Activated naive CD8-positive, alpha-beta T cell treated with anti-CD3 and anti-CD28 coated beads, Interleukin-2, amount 10 ng/mL, durations not matched to agents 7 days and 5 days (primary cell): ENCODE data around the gene LAD1. TPM values are rescaled to one million over a fixed set of nuclear protein-coding genes. Genes with fewer than 3 reads are reported as not detected.

Experiments used
- ATAC-seq: fragments of 150-1000 bp; cut with Tn5 transposase; one replicate; pipeline ENCODE4 v1.10.0; 2021; ENCODE audit warnings: low read depth, moderate library complexity
- POLR2A ChIA-PET: fragments of 350-600 bp; sonication (Branson Sonifier 250); formaldehyde crosslinking; loops from one replicate; lab custom pipeline; 2021; ENCODE audit warnings: antibody characterized with exemption; lab: Charles Lee
- DNase-seq: peaks from one replicate; pipeline ENCODE4 v3.0.0; 2021
- H3K27ac Mint-ChIP-seq: one replicate; pipeline ENCODE4 v1.8.0; 2022; ENCODE audit warnings: mild to moderate bottlenecking, mixed read lengths
- H3K27me3 Mint-ChIP-seq: one replicate; pipeline ENCODE4 v1.8.0; 2022; ENCODE audit warnings: mild to moderate bottlenecking, moderate library complexity, mixed read lengths
- H3K36me3 Mint-ChIP-seq: one replicate; pipeline ENCODE4 v1.8.0; 2021; ENCODE audit warnings: mild to moderate bottlenecking, mixed read lengths
- H3K4me1 Mint-ChIP-seq: one replicate; pipeline ENCODE4 v1.8.0; 2021; ENCODE audit warnings: mixed read lengths
- H3K4me3 Mint-ChIP-seq: one replicate; pipeline ENCODE4 v1.8.0; 2022; ENCODE audit warnings: mild to moderate bottlenecking, moderate library complexity, mixed read lengths
- H3K9me3 Mint-ChIP-seq: one replicate; pipeline ENCODE4 v1.8.0; 2021; ENCODE audit warnings: mixed read lengths
- total RNA-seq, 2 experiments: library from RNA; stranded (reverse); gene quantifications; one replicate each; pipeline ENCODE4 v1.2.3, GENCODE V29; 2021

The LAD1 gene
- total RNA-seq, 2 experiments from 2014 or later, result not detected

DNA sequence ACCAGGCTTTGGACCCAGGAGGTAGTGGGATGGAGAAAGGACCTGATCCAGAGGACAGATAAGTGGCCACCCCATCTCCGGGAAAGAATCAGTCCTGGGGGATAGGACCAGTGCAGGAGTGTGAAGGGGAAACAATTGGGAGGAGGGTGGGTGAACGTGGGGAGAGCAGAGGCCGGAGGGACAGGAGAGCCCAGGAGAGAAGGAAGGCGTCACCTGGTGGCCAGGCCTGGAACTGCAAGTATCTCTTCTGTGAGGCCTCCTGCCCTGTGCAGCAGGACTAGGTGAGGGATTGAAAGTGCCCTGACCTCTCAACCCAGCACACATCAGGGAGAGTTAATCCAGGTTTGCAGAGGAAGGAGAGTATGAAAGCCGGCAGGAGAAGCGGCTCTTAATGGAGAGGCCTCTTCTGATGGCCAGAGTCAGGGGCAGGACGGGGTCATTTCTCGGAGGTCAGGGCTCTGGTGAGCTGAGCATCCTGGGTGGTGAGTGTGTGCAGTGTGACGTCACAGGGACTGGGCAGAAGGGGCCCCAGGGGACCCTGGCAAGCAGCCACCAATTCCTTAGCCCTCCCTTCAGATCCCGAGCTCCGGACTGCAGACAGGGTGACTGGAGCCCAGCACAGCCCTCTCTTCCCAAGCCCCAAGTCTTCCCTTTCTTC lies 9.2 kb upstream of the LAD1 start:
- H3K4me3 Mint-ChIP-seq, result no peak overlapping the region
- H3K36me3 Mint-ChIP-seq, result no peaks in the 10 kb centered on the region
- POLR2A ChIA-PET, result no interaction called here
- ATAC-seq (peak; percentile 73), DNase-seq (peak; percentile 79)
- H3K27me3 Mint-ChIP-seq, result peaks cover 3% of the 10 kb centered on the region
- no peaks in the 10 kb centered on the region for H3K9me3 Mint-ChIP-seq
- no peaks in the 10 kb centered on the region for H3K4me1 Mint-ChIP-seq
- H3K27ac Mint-ChIP-seq, result no peak overlapping the region

DNA sequence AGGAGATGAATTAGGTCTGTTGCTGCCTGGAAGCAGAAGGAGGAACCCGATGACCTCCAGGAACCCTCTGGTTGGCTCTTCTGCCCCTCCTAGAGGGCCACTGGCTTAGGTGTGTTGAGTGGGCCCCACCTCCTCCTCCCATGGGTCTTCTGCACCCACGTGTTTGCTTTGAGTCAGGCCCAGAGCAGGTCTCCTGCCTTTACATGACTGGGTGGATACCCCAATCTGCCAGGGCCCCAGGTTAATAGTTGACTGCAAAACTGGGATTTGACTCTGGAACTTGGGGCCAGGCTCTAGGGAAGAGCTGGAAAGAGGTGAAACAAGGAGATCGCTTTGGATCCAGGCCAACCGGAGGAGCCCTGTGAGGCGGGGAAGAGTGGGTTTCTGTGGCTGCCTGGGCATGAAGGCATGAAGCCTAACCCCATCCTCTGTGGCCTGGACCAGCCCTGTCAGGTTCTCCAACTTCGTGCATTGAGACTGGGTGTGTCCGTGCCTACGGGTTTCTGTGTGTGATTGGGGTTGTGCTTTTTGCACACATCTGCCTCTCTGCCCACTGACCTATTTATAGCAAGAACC lies 7.8 kb upstream of the LAD1 start:
- no peaks in the 10 kb centered on the region for H3K36me3 Mint-ChIP-seq
- H3K27ac Mint-ChIP-seq, result no peak overlapping the region
- H3K4me1 Mint-ChIP-seq, result no peaks in the 10 kb centered on the region

DNA sequence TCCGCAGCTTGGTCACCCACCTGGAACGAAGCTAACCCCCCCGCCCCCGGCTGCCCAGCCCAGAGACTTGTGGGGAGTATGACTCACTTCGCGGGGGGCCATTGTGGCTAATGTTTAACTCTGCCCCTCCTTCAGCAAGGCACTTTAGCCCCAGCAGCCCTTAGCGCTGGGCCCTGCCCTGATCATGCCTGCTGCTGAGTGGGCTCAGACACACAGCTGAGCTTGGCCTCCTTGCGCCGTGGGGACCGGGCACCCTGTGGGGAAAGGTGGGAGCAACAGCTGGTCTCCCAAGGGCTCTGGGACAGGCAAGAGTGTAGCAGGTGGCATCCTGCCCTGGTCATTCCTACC lies 6.3 kb upstream of the LAD1 start:
- H3K4me3 Mint-ChIP-seq, result no peak overlapping the region
- H3K27ac Mint-ChIP-seq, result no peak overlapping the region
- no peak for DNase-seq
- H3K36me3 Mint-ChIP-seq, result no peaks in the 10 kb centered on the region
- POLR2A ChIA-PET, result interaction anchor here (0.6 kb wide), 1 partner anchor 205 kb away, joined by 3 read pairs; no protein-coding TSS in a partner anchor
- H3K4me1 Mint-ChIP-seq, result no peaks in the 10 kb centered on the region
- H3K27me3 Mint-ChIP-seq, result peaks cover 1% of the 10 kb centered on the region
- ATAC-seq, result no peak
- no peaks in the 10 kb centered on the region for H3K9me3 Mint-ChIP-seq

More for the DNA sequence above, 7.8 kb upstream of the LAD1 start:
- Mint-ChIP-seq H3K27me3 (peaks cover 3% of the 10 kb centered on the region), H3K4me3 (no peak overlapping the region), H3K9me3 (no peaks in the 10 kb centered on the region)
- ATAC-seq (no peak), DNase-seq (no peak)
- POLR2A ChIA-PET, result no interaction called here

DNA sequence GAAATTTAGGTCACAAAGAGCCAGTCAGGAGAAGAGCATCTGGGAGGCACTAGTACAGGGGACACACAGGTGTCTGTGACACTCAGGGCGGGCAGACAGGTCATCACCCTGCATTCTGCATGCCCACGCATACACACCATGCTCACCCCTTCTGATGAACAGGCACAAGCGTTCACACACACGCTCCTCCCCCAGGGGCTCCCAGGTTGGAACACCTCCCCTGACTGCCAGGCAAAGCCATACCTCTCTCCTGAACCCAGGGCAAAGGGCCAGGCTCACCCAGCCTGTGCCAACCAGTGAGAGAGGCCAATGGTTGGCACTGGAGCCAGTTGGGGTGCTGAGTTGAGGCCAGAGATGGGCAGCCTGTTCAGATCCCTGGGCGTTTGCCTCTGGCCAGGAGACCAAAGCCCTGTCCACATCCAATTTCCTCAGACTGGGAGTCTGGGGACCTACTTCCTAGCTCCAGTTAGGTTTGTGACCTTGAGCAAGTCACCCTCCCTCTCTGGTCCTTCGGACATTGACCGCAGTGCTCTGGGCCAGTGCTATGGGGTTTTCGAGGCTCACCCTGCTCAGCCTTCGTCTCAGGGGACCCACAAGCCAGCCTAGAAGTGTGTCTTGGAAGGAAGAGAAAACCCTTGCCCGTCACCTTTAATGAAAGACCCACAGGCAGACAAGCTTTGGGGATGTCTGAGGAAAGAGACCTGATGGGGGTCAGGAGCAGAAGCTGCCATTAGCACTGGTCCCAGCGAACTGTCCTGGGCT lies 5.8 kb upstream of the LAD1 start:
- no peaks in the 10 kb centered on the region for H3K4me1 Mint-ChIP-seq
- no peak overlapping the region for H3K4me3 Mint-ChIP-seq
- no peak overlapping the region for H3K27ac Mint-ChIP-seq

DNA sequence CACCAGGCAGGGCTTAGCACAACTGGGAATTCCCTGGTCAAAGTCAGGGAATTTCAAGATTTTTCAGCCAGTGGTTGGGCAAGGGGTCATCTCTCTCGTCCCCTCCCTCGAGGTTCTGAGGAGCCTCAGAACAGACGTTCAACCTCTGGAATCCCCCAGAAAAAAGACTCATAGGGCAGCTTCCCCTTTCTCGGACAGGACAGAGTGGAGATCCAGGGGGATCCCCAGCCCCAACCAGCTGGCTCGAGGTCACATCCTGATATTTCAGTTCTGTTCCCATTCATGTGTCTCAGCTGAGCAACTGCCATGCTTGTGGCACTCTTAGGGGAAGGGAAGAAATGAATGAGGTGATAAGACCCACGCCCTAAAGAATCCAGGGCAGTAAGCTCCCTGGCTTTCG lies 4.9 kb upstream of the LAD1 start:
- H3K9me3 Mint-ChIP-seq, result no peaks in the 10 kb centered on the region
- H3K4me3 Mint-ChIP-seq, result no peak overlapping the region
- no peak for ATAC-seq
- POLR2A ChIA-PET, result no interaction called here
- H3K36me3 Mint-ChIP-seq, result no peaks in the 10 kb centered on the region
- DNase-seq, result no peak
- no peak overlapping the region for H3K27ac Mint-ChIP-seq
- peaks cover 1% of the 10 kb centered on the region for H3K27me3 Mint-ChIP-seq
- no peaks in the 10 kb centered on the region for H3K4me1 Mint-ChIP-seq

More for the DNA sequence above, 5.8 kb upstream of the LAD1 start:
- ATAC-seq (no peak), DNase-seq (no peak)
- Mint-ChIP-seq H3K9me3 (no peaks in the 10 kb centered on the region), H3K27me3 (peaks cover 1% of the 10 kb centered on the region), H3K36me3 (no peaks in the 10 kb centered on the region)
- POLR2A ChIA-PET, result interaction anchor here (0.6 kb wide), 1 partner anchor 204 kb away, joined by 3 read pairs; no protein-coding TSS in a partner anchor

DNA sequence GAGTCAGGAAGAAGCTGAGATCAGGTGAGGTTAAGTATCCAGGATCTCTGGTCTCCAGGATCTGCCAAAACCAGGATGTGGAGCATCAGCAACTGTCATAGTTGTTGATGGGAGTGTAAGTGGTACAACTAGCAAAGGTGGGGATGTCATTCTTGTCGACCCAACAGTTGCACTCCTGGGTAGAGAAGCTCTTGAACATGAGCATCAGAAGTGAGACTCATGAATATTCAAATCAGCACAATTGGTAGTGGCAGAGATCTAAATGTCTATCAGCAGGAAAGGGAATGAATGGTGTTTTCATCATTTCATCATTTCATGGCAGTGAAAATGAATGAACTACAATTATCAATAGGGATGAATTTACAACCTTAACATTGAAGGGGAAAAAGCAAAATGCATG lies 4.2 kb upstream of the LAD1 start:
- H3K36me3 Mint-ChIP-seq, result no peaks in the 10 kb centered on the region
- H3K4me1 Mint-ChIP-seq, result no peaks in the 10 kb centered on the region
- no peaks in the 10 kb centered on the region for H3K9me3 Mint-ChIP-seq
- no peak for ATAC-seq
- POLR2A ChIA-PET, result no interaction called here
- H3K4me3 Mint-ChIP-seq, result no peak overlapping the region
- H3K27me3 Mint-ChIP-seq, result peaks cover 7% of the 10 kb centered on the region
- H3K27ac Mint-ChIP-seq, result no peak overlapping the region
- no peak for DNase-seq

DNA sequence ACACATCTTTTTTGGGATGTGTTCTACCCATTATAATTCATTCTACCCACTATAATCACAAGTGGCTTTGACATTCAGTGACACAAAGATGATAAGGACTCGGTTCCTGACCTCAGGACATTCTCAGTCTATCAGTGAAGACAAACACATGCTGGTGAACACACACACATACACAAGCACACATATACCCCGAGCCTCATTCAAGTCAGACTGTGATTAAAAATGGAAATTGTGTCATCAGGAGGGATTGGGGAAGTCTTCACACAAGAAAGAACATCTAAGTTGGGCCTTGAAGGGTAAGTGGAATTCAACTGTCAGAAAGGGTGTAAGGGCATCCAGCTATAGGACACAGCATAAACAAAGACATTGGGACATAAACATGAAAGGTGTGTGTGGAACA lies 2.6 kb upstream of the LAD1 start:
- no peak overlapping the region for H3K4me3 Mint-ChIP-seq
- no peak overlapping the region for H3K27ac Mint-ChIP-seq
- no peaks in the 10 kb centered on the region for H3K4me1 Mint-ChIP-seq
- H3K36me3 Mint-ChIP-seq, result no peaks in the 10 kb centered on the region
- POLR2A ChIA-PET, result no interaction called here
- no peaks in the 10 kb centered on the region for H3K9me3 Mint-ChIP-seq
- H3K27me3 Mint-ChIP-seq, result peaks cover 16% of the 10 kb centered on the region
- ATAC-seq, result no peak
- DNase-seq, result no peak

DNA sequence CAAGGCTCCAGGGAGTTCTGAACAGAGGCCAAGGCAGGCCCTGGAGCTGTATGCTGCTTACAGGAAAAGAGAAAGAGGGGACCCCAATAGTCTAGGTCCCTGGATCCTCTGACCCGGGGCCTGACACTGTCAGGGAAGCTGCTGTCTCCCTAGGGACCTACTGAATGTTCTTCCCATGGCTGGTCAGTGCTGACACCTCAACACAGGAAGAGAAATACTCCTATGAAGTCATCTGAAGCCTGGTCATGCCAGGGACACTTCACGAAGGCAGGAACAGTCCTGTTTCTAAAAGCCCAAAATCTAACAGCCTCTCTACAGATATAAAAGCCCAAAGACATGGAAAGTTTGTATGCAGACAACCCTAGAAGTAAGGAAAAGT lies 1.7 kb upstream of the LAD1 start:
- Mint-ChIP-seq H3K4me1 (no peaks in the 10 kb centered on the region), H3K27ac (no peak overlapping the region), H3K4me3 (no peak overlapping the region), H3K9me3 (no peaks in the 10 kb centered on the region), H3K27me3 (peaks cover 22% of the 10 kb centered on the region), H3K36me3 (no peaks in the 10 kb centered on the region)
- no peak for DNase-seq
- POLR2A ChIA-PET, result no interaction called here
- ATAC-seq, result no peak

DNA sequence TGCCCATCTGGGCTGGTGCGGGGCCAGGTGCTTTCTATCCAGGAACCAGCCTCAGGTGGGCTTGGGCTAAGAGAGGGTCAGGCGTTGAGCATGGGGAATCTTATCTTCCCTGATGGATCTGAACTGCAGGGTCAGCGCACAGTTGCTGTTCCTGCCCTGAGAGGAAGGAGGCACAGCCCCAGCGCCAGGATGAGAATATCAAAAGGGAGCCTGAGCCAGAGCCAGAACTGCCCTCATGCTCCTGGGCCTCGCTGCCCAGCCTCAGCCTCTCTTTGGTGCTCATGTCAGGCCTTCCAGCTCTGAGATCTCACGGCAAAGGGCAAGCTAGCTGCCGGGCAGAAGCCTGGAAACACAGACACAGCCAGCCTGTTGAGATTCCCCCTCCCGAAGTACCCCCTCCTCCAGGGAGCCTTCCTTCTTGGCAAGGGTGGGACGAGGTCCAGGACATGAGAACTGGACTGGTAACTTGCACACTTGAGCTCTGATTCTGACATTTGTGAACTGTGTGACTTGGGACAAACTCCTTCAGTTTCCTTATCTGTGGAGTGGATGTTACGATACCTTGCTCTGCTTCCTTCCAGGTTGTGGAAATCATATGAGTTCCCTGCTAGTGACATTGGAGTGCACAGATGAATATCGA lies 1.2 kb upstream of the LAD1 start:
- no peak for DNase-seq
- Mint-ChIP-seq H3K9me3 (no peaks in the 10 kb centered on the region), H3K27ac (no peak overlapping the region), H3K4me3 (no peak overlapping the region), H3K36me3 (no peaks in the 10 kb centered on the region), H3K27me3 (peaks cover 22% of the 10 kb centered on the region), H3K4me1 (no peaks in the 10 kb centered on the region)
- POLR2A ChIA-PET, result no interaction called here
- no peak for ATAC-seq

DNA sequence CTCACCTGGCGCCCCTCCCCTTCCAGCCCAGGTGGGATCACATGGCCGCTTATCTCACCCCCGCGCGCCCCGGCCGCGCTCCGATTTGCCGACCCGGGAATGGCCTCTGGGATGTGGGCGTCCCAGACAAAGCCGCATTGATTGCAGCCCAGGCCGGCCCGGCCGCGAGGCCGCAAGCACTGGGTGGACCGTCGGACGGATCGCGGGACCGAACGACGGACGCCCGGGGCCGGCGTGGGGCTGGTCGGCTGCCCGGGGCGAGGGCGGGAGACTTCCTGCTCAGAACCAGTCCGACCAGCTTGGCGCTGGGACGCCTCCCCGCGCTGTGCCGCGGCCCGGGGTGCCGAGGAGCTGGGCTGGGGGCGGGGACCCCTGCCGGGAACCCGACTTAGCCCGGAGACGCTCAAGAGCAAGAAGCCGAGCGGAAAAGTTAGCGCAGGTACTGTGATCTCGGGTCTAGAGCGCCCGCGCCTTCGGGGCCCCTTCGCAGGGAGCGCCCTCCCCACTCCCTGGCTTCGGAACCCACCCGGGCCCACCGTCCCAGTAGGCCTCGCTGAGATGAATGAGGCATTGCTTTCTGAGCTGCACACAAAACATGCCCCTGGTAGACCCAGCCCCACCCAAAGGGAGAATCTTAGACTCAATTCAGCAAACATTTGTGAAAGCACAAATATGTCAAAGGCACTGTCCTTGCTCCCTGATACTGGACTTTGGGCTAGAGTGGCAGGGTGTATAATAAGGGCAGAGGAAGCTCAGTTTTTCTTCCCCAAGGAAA lies 415 bp upstream of the LAD1 start:
- H3K27ac Mint-ChIP-seq, result no peak overlapping the region
- H3K9me3 Mint-ChIP-seq, result no peaks in the 10 kb centered on the region
- ATAC-seq (no peak), DNase-seq (no peak)
- H3K27me3 Mint-ChIP-seq, result peaks cover 22% of the 10 kb centered on the region
- H3K36me3 Mint-ChIP-seq, result no peaks in the 10 kb centered on the region
- no peak overlapping the region for H3K4me3 Mint-ChIP-seq
- no peaks in the 10 kb centered on the region for H3K4me1 Mint-ChIP-seq
- POLR2A ChIA-PET, result no interaction called here

DNA sequence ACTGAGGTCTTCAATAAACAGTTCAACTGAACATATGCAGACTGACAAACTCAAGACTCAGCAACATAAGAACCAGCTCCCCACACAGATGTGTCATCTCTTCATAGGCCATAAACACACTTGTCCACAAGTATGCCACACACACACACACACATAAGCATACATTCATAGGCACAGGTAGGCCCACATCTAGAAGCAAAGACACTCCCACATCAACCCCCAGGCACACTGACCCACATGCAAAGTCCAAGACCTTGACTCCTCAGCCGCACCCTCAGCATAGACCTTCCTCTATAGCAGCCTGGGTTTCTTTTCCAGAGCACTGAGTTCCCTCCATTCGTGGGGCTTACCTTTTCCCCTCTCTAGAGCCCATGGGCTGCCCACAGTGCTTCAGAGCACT lies 1.4 kb downstream of the LAD1 start:
- POLR2A ChIA-PET, result no interaction called here
- no peak overlapping the region for H3K27ac Mint-ChIP-seq
- H3K27me3 Mint-ChIP-seq, result peaks cover 32% of the 10 kb centered on the region
- no peak overlapping the region for H3K4me3 Mint-ChIP-seq
- no peaks in the 10 kb centered on the region for H3K36me3 Mint-ChIP-seq
- H3K4me1 Mint-ChIP-seq, result no peaks in the 10 kb centered on the region
- ATAC-seq (no peak), DNase-seq (no peak)
- H3K9me3 Mint-ChIP-seq, result no peaks in the 10 kb centered on the region

DNA sequence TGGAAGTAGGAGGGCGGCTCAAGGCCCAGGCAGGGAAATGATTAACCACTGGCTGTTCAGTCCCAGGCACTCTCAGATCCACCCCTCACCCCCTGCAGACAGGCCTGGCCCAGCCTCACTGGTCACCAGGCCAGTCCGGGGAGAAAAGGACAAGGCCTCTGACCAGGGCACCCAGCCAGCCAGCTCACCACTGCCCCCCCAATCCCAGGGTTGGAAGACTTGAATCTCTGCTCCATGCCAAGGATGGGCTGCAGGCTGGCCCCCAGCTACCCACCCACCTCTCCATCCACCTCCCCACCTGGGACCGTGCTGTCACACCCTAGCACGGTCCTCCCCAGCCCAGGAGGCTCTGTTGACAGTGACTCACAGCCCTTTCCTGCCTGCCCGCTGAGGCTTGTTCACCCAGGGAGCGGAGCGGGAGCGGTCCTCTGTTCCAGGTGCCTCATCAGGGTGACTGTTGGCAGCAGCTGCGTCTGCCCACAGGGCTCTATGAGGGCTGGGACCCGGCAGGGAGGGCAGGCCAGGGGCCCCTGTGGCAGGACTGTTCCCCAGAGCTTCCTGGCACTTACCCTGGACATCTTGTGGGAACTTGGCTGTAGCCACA lies 2.2 kb downstream of the LAD1 start:
- DNase-seq (no peak), ATAC-seq (no peak)
- H3K27ac Mint-ChIP-seq, result no peak overlapping the region
- POLR2A ChIA-PET, result no interaction called here
- H3K4me3 Mint-ChIP-seq, result no peak overlapping the region
- H3K36me3 Mint-ChIP-seq, result no peaks in the 10 kb centered on the region
- H3K9me3 Mint-ChIP-seq, result no peaks in the 10 kb centered on the region
- H3K4me1 Mint-ChIP-seq, result no peaks in the 10 kb centered on the region
- peaks cover 33% of the 10 kb centered on the region for H3K27me3 Mint-ChIP-seq

DNA sequence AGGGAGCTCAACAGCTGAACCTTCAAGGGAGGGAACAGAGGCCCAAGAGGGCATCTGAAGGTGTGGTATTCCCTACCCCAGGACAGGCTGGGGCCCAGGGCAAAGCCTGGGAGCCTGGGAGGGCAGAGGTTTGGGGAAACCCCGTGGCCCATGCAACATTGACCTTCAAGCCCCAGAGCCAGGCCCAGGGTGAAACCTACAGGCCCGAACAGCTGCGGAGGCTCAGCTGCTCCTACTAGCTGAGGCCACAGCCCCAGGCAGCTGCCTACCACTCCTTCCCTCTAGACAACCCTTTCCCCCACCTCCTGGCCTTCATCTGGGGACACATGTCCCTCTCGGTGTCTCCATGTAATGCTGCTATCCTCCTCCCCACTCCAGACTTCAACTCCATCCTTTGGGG lies 3.2 kb downstream of the LAD1 start:
- Mint-ChIP-seq H3K27ac (no peak overlapping the region), H3K9me3 (no peaks in the 10 kb centered on the region), H3K27me3 (peaks cover 40% of the 10 kb centered on the region), H3K4me1 (no peaks in the 10 kb centered on the region), H3K36me3 (no peaks in the 10 kb centered on the region), H3K4me3 (no peak overlapping the region)
- POLR2A ChIA-PET, result no interaction called here
- no peak for ATAC-seq
- no peak for DNase-seq
